Lower lobe of right lung (tissue), 2 donors: Measurements from ENCODE around the gene VWCE. TPM values are rescaled to one million over a fixed set of nuclear protein-coding genes. Genes with fewer than 3 reads are reported as not detected.

Experiments used
- ATAC-seq, 2 donors: fragments of 200-7000 bp; cut with Tn5 transposase; one replicate each; pipeline ENCODE4 v1.9.1; 2020 to 2022; ENCODE audit warnings: mild to moderate bottlenecking in 2 of 2, moderate library complexity in 2 of 2
- DNase-seq: peaks from one replicate; pipeline ENCODE4 v3.0.0-alpha.2; 2020
- H3K27ac ChIP-seq: fragments of 200-600 bp; one replicate; pipeline ENCODE4 v1.8.0; 2022
- H3K27me3 ChIP-seq: fragments of 200-600 bp; one replicate; pipeline ENCODE4 v1.8.0; 2022; ENCODE audit warnings: low read depth
- H3K36me3 ChIP-seq: fragments of 200-600 bp; one replicate; pipeline ENCODE4 v1.8.0; 2022; ENCODE audit warnings: mild to moderate bottlenecking
- H3K4me1 ChIP-seq: fragments of 200-600 bp; one replicate; pipeline ENCODE4 v1.8.0; 2022
- H3K4me3 ChIP-seq: fragments of 200-600 bp; one replicate; pipeline ENCODE4 v1.8.0; 2022; ENCODE audit warnings: mild to moderate bottlenecking
- H3K9me3 ChIP-seq: fragments of 200-600 bp; one replicate; pipeline ENCODE4 v1.8.0; 2022
- CTCF ChIP-seq: fragments of 200-600 bp; IDR thresholded peaks from one replicate; pipeline ENCODE4 v1.8.0; 2022; ENCODE audit warnings: antibody characterized with exemption, mild to moderate bottlenecking
- intact Hi-C: fragments of 100-400 bp; cut with DNase I; formaldehyde crosslinking; loops from one replicate; pipeline ENCODE4 v1.11.0; 2022
- total RNA-seq: library from RNA; stranded (reverse); fragmentation: NEBNext Ultra II Directional; extraction: Animal tissue kit (Norgen Biotek cat#: 25700); gene quantifications from one replicate; pipeline ENCODE4 v1.2.1, GENCODE V29; 2021
- donor health status: DM: no; HTN: yes; CAD: no; lungs with severe emphysema.

The VWCE gene
- total RNA-seq, 1 donor from 2014 or later, result 1.2 TPM

- Histone ChIP-seq H3K4me3 (no peak overlapping the region), H3K9me3 (no peaks in the 10 kb centered on the region), H3K4me1 (no peaks in the 10 kb centered on the region), H3K27me3 (no peaks in the 10 kb centered on the region), H3K27ac (no peak overlapping the region), H3K36me3 (no peaks in the 10 kb centered on the region)
- ATAC-seq (no peak), DNase-seq (no peak)
- intact Hi-C loops, result no loop called here
- no peak for TF ChIP-seq CTCF
These were observed 21.0 kb downstream of the VWCE start for GRCh38 chr11:61274084-61274483.

GRCh38 chr11:61273178-61274078 lies 21.7 kb downstream of the VWCE start:
- H3K9me3 ChIP-seq, result no peaks in the 10 kb centered on the region
- H3K27ac ChIP-seq, result no peak overlapping the region
- no peaks in the 10 kb centered on the region for H3K36me3 ChIP-seq
- peak; percentile 93 to 96 for ATAC-seq
- peak; percentile 87 for DNase-seq
- H3K4me1 ChIP-seq, result no peaks in the 10 kb centered on the region
- intact Hi-C loops, result no loop called here
- H3K4me3 ChIP-seq, result no peak overlapping the region
- no peaks in the 10 kb centered on the region for H3K27me3 ChIP-seq
- TF ChIP-seq CTCF, result no peak

GRCh38 chr11:61272731-61273130 lies 22.4 kb downstream of the VWCE start:
- no peak for TF ChIP-seq CTCF
- Histone ChIP-seq H3K4me3 (no peak overlapping the region), H3K4me1 (no peaks in the 10 kb centered on the region), H3K27me3 (no peaks in the 10 kb centered on the region), H3K9me3 (no peaks in the 10 kb centered on the region), H3K27ac (no peak overlapping the region), H3K36me3 (no peaks in the 10 kb centered on the region)
- no peak for DNase-seq
- no peak for ATAC-seq
- intact Hi-C loops, result no loop called here

- Histone ChIP-seq H3K4me3 (no peak overlapping the region), H3K27me3 (no peaks in the 10 kb centered on the region), H3K36me3 (no peaks in the 10 kb centered on the region), H3K9me3 (no peaks in the 10 kb centered on the region), H3K4me1 (no peaks in the 10 kb centered on the region), H3K27ac (no peak overlapping the region)
- ATAC-seq (no peak), DNase-seq (no peak)
- no peak for TF ChIP-seq CTCF
- intact Hi-C loops, result no loop called here
These were observed 24.6 kb downstream of the VWCE start for GRCh38 chr11:61270354-61271076.

GRCh38 chr11:61268588-61269250 lies 26.4 kb downstream of the VWCE start:
- no peak for TF ChIP-seq CTCF
- intact Hi-C loops, result no loop called here
- Histone ChIP-seq H3K9me3 (no peaks in the 10 kb centered on the region), H3K27me3 (no peaks in the 10 kb centered on the region), H3K36me3 (no peaks in the 10 kb centered on the region), H3K4me1 (no peaks in the 10 kb centered on the region), H3K4me3 (no peak overlapping the region), H3K27ac (no peak overlapping the region)
- DNase-seq, result no peak
- ATAC-seq, result no peak
